Inflammatory macrophage treated with lipopolysaccharide for 4 hours (primary cell): Measurements from ENCODE around the gene HRG.
"Not testable (repeated sequence)": the region's sequence is repeated elsewhere in the genome, so short reads cannot be mapped to it uniquely, and the experiment has no call there.

Source experiments
- DNase-seq: peaks from one replicate; pipeline ENCODE4 v3.0.0-alpha.2; 2020

Gene HRG

DNA sequence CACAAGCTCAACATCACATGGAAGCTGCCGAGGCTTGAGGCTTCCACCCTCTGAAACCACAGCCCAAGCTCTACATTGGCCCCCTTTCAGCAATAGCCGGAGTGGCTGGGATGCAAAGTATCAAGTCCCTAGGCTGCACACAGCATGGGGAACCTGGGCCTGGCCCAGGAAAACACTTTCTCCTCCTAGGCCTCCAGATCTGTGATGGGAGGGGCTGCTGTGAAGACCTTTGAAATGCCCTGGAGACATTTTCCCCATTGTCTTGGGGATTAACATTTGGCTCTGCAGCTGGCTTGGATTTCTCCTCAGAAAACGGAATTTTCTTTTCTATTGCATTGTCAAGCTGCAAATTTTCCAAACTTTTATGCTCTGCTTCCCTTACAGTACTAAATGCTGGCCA, 18.2 kb downstream of the HRG start:
- no peak for DNase-seq

DNA sequence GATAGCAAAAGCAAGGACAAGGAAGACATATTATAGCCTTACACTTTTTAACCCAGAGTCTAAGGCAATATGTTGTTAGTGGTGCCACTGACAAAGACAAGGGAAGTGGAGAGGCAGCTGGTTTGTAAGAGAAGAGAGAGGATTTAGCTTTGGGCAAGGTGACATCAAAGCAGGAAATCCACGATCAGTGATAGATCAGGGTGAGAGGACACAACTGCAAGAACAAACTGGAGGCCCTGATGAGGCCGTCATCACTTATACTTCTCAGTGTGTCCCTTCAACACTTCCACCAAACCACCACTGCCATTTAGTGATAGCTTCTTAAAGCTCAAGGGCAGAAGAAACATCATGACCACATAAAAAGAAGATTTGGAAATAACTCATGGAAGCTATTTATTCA, 20.7 kb downstream of the HRG start:
- not testable (repeated sequence) for DNase-seq

GRCh38 chr3:186687120-186687651, 21.4 kb downstream of the HRG start:
- no peak for DNase-seq

- not testable (repeated sequence) for DNase-seq
These were observed 24.5 kb downstream of the HRG start for GRCh38 chr3:186690304-186690703.

DNA sequence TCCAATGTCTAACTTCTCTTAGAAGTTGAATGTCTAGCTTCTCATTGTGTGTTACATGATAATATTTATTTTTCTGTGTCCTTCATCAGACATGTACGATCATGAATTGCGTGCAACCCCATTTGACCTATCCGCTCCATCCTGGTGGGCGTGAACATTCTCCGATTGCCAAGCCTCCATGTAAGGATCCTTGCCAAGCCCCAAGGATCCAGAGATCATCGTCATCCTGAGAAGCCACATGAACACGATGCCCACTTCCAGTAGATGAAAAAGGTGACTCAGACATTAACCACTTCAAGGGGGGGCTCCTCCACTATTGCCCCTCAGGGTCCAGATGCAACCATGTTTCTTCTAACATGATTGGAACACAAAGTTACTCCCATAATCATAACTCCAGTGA, 25.9 kb downstream of the HRG start:
- no peak for DNase-seq

- DNase-seq = no peak
These were observed 28.0 kb downstream of the HRG start for GRCh38 chr3:186693843-186694242.

- no peak for DNase-seq
These were observed 28.6 kb downstream of the HRG start for GRCh38 chr3:186694288-186695032.

- DNase-seq = no peak
These were observed 30.7 kb downstream of the HRG start for GRCh38 chr3:186696522-186696921.

- no peak for DNase-seq
These were observed 31.7 kb downstream of the HRG start for GRCh38 chr3:186697510-186697909.

- no peak for DNase-seq
These were observed 34.5 kb downstream of the HRG start for GRCh38 chr3:186700267-186700666.

DNA sequence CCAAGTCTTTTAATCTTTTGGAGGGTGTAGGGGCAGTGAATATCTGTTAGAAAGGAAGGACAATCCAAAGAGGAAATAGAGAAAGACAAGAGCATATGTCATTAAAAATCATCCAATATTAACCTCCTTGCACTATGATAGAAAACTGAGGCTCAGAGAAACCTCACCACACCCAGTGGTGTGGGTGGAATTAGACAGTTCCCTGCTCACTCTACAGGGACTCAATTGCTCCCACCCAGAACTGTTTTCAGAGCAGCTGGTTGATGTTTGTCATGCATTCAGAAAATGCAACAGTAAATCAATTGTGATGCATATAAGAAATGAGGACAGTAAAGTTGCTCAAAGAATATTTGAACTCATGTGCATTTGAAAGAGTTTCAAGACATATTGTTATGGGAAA, 36.6 kb downstream of the HRG start:
- not testable (repeated sequence) for DNase-seq

GRCh38 chr3:186705882-186706780, 40.3 kb downstream of the HRG start:
- no peak for DNase-seq

GRCh38 chr3:186708983-186709679, 43.3 kb downstream of the HRG start:
- no peak for DNase-seq

DNA sequence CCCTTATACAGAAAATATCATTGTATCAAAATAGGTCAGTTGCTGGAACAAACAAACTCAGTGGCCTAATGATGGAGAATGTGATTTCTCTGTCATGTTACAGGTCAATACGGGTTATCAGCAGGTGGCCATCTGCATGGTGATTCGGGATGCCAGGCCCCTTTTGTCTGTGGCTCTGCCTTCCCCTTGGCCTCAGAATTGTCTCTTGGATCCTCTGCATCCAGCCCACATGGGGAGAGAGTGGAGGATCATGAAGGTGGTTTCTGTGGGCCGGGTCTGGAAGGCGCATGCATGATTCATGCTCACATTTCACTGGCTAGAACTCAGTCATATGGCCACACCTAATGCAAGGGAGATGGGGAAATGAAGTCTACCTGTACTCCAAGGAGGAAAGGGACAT, 44.9 kb downstream of the HRG start:
- DNase-seq = not testable (repeated sequence)

DNA sequence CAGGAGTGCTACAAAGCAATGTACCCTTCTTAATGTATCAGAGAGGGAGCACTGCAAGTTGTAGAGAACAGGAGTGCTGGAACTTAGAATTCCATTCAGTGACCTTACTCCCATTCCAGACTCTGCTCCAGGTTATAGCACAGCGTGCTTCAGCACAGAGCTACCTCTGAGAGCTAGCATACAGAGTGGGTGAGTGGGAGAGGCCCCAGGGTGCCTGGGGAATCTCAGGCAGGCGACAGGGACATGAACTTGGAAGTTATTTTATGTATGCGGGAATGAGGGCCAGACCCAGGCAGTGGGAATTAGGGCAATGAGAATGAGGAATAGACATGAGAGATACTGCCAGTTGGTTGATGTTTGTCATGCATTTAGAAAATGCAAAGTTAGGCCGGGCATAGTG, 47.7 kb downstream of the HRG start:
- no peak for DNase-seq

- no peak for DNase-seq
These were observed 51.2 kb downstream of the HRG start, which contains the start of gene KNG1 for GRCh38 chr3:186717039-186717457. Gene KNG1 (plus strand): TSS chr3:186717359. CDS start chr3:186717543, 184 bp downstream.

GRCh38 chr3:186719945-186720739, 54.3 kb downstream of the HRG start:
- DNase-seq = no peak

DNA sequence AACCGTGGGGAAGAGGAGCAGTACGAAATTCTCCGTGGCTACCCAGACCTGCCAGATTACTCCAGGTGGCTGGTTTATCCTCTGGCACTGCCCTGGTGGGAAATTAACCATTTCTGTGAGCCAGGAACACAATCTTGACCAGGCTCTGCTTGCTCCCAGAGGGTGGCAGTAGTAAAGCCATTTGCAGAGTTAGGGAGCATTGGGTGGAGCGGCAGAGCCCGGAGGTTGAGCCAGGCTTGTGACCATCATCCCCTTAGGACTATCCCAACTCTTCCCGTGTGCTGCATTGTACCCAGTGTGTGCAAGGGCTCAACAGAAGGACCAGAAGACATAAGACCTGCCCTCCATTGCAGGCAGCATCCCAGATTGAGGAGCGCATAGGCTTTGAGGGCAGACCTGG, 56.6 kb downstream of the HRG start:
- no peak for DNase-seq

DNA sequence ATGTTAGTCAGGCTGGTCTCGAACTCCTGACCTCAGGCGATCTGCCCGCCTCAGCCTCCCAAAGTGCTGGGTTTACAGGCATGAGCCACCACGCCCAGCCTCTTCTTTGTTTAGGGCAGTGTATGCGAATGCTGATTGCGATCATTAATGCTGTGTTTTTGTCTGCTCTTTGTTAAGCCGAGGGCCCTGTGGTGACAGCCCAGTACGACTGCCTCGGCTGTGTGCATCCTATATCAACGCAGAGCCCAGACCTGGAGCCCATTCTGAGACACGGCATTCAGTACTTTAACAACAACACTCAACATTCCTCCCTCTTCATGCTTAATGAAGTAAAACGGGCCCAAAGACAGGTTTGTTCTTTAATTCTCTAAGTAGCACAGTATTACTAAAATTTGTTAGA, 59.1 kb downstream of the HRG start:
- DNase-seq = no peak
